Spleen (tissue), 11 donors: ENCODE measurements around the gene PTPN2. TPM values are rescaled to one million over a fixed set of nuclear protein-coding genes. Genes with fewer than 3 reads are reported as not detected.

Source experiments
- DNase-seq: peaks from one replicate; pipeline ENCODE4 v3.0.0-alpha.2; 2020
- H3K27ac ChIP-seq, 8 donors: fragments of 200-600 bp; sonication (generic) in 7 of 8; 1 replicate in 4 of 8; 2 replicates in 4 of 8; pipeline versions ENCODE4 v1.5.0 to v1.8.0; 2016 to 2021; ENCODE audit warnings: inconsistent platforms in 4 of 8, mild to moderate bottlenecking in 4 of 8, moderate library complexity in 1 of 8
- H3K27me3 ChIP-seq, 7 donors: fragments of 200-600 bp; sonication (generic) in 6 of 7; replicated peaks in 1 of 7; 1 replicate in 4 of 7; 2 replicates in 3 of 7; pipeline versions ENCODE4 v1.5.0 to v1.8.0; 2016 to 2021; ENCODE audit warnings: inconsistent platforms in 3 of 7, mild to moderate bottlenecking in 1 of 7
- H3K36me3 ChIP-seq, 6 donors: fragments of 200-600 bp; sonication (generic) in 5 of 6; 1 replicate in 4 of 6; 2 replicates in 2 of 6; pipeline versions ENCODE4 v1.5.0 to v1.8.0; 2016 to 2021; ENCODE audit warnings: inconsistent platforms in 2 of 6
- H3K4me1 ChIP-seq, 6 donors: fragments of 200-600 bp; sonication (generic) in 5 of 6; 1 replicate in 3 of 6; 2 replicates in 3 of 6; pipeline versions ENCODE4 v1.5.0 to v1.8.0; 2016 to 2021; ENCODE audit warnings: inconsistent platforms in 3 of 6
- H3K4me3 ChIP-seq, 8 donors: fragments of 200-600 bp; sonication (generic) in 7 of 8; 1 replicate in 4 of 8; 2 replicates in 4 of 8; pipeline versions ENCODE4 v1.5.0 to v1.8.0; 2016 to 2021; ENCODE audit warnings: inconsistent platforms in 4 of 8, mild to moderate bottlenecking in 4 of 8, moderate library complexity in 2 of 8
- H3K9me3 ChIP-seq, 8 donors: fragments of 200-600 bp; sonication (generic) in 7 of 8; 1 replicate in 4 of 8; 2 replicates in 4 of 8; pipeline versions ENCODE4 v1.5.0 to v1.8.0; 2016 to 2021; ENCODE audit warnings: inconsistent platforms in 4 of 8
- POLR2A ChIP-seq, 3 donors: fragments of 450-650 bp; IDR thresholded peaks; one replicate each; pipeline ENCODE4 v1.5.1; 2017; ENCODE audit warnings: antibody characterized with exemption in 3 of 3, mild to moderate bottlenecking in 1 of 3
- POLR2AphosphoS5 ChIP-seq, 3 donors: sonication (generic); formaldehyde crosslinking; IDR thresholded peaks; one replicate each; pipeline ENCODE4 v1.5.1; 2017; ENCODE audit warnings: antibody characterized with exemption in 3 of 3
- WGBS, 5 donors: extraction: QIAGEN DNeasy Blood & Tissue Kit in 3 of 5; methylation state at CpG; one replicate each; pipeline versions ENCODE4 v1.1.5 to v1.1.7; 2013 to 2018; 5-methylcytosine and 5-hydroxymethylcytosine counted together
- intact Hi-C: fragments of 100-400 bp; cut with DNase I; formaldehyde crosslinking; loops from one replicate; pipeline ENCODE4 v1.15.0; 2023; ENCODE audit warnings: low total_unique reads
- polyA plus RNA-seq, 3 donors: library from polyadenylated mRNA; stranded (reverse); fragments of 200-250 nt; gene quantifications; one replicate each; pipeline ENCODE4 v1.2.1, GENCODE V29; 2013
- total RNA-seq, 7 donors: library from RNA; depleted of rRNA in 3 of 7; stranded (reverse); fragments of >200 nt in 3 of 7; fragmentation: NEBNext Ultra II Directional in 4 of 7; extraction: Animal tissue kit (Norgen Biotek cat#: 25700) in 4 of 7; gene quantifications; one replicate each; pipeline versions ENCODE4 v1.1.0 to v1.2.1, GENCODE V29; 2016 to 2021
- TF ChIP-seq, protein P1 (sequence below), 11 experiments: fragments of 200-600 bp in 7 of 11; fragments of 450-650 bp in 4 of 11; sonication (generic) in 4 of 11; IDR thresholded peaks in 8 of 11; conservative IDR thresholded peaks in 3 of 11; 1 replicate in 7 of 11; 2 replicates in 4 of 11; pipeline versions ENCODE4 v1.4.0 to v1.8.0; 2016 to 2021; ENCODE audit warnings: antibody characterized with exemption in 11 of 11, inconsistent platforms in 4 of 11, mild to moderate bottlenecking in 1 of 11
- donor health status: healthy with polysubstance abuse.
- donor health status: DM: no; HTN: no; CAD: no; lungs with moderate emphysema.
- donor health status: DM: no; HTN: no; CAD: no.
- donor health status: Bipolar disorder and iron deficiency.
- donor health status: healthy.
- donor health status: DM: no; HTN: no; CAD: no.
- donor health status: DM: yes; HTN: yes; CAD: no.

PTPN2 gene
- total and polyA plus RNA-seq, 10 donors = 47.9 to 92.1 (median 63.3) TPM

DNA sequence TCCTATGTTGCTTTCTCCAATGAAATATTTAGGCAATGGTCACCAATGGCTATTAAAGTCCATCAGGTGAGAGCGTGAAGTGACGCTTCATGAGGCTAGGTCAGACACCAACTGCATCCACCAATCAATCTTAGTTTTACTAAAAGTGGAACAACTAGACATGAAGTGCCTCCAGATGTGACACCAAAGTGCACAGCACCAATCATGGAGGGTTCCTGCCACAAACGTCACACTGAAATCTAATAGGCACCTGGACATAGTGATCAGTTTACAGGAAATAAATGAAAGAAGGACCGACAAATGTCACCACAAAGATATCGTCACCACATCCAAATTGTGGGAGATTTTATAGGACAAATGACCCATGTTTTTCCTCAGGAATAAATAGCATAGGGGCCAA, 110.7 kb downstream of the PTPN2 start:
- Histone ChIP-seq H3K27me3 (no peaks in the 10 kb centered on the region), H3K4me1 (no peaks in the 10 kb centered on the region), H3K36me3 (no peaks in the 10 kb centered on the region), H3K4me3 (no peak overlapping the region), H3K27ac (no peak overlapping the region), H3K9me3 (peaks cover 0 to 3% (median 0%) of the 10 kb centered on the region in 8 donors)
- intact Hi-C loops = no loop called here
- TF ChIP-seq POLR2A (IDR thresholded peaks at IDR 0.05) (no peak), POLR2AphosphoS5 (IDR thresholded peaks at IDR 0.05) (no peak)
- TF ChIP-seq, protein P1, sequence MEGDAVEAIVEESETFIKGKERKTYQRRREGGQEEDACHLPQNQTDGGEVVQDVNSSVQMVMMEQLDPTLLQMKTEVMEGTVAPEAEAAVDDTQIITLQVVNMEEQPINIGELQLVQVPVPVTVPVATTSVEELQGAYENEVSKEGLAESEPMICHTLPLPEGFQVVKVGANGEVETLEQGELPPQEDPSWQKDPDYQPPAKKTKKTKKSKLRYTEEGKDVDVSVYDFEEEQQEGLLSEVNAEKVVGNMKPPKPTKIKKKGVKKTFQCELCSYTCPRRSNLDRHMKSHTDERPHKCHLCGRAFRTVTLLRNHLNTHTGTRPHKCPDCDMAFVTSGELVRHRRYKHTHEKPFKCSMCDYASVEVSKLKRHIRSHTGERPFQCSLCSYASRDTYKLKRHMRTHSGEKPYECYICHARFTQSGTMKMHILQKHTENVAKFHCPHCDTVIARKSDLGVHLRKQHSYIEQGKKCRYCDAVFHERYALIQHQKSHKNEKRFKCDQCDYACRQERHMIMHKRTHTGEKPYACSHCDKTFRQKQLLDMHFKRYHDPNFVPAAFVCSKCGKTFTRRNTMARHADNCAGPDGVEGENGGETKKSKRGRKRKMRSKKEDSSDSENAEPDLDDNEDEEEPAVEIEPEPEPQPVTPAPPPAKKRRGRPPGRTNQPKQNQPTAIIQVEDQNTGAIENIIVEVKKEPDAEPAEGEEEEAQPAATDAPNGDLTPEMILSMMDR (IDR thresholded peaks at IDR 0.05 in 8 of 11, conservative IDR thresholded peaks at IDR 0.05 in 3 of 11) = no peak
- DNase-seq = no peak
- WGBS, 5 donors = 80 to 91% (median 87%) methylated on average over 5 of the region's 5 CpGs

GRCh38 chr18:12772111-12772510, 111.9 kb downstream of the PTPN2 start:
- TF ChIP-seq POLR2A (IDR thresholded peaks at IDR 0.05) = no peak
- TF ChIP-seq, protein P1 (IDR thresholded peaks at IDR 0.05 in 8 of 11, conservative IDR thresholded peaks at IDR 0.05 in 3 of 11) = no peak
- no peak for TF ChIP-seq POLR2AphosphoS5 (IDR thresholded peaks at IDR 0.05)
- peaks cover 0 to 3% (median 0%) of the 10 kb centered on the region in 8 donors for H3K9me3 ChIP-seq

GRCh38 chr18:12770469-12771219, 113.4 kb downstream of the PTPN2 start:
- TF ChIP-seq, protein P1 (IDR thresholded peaks at IDR 0.05 in 8 of 11, conservative IDR thresholded peaks at IDR 0.05 in 3 of 11) = no peak
- TF ChIP-seq POLR2A (IDR thresholded peaks at IDR 0.05) (no peak), POLR2AphosphoS5 (IDR thresholded peaks at IDR 0.05) (no peak)
- Histone ChIP-seq H3K36me3 (no peaks in the 10 kb centered on the region), H3K27ac (no peak overlapping the region), H3K4me1 (no peaks in the 10 kb centered on the region), H3K27me3 (no peaks in the 10 kb centered on the region), H3K9me3 (no peaks in the 10 kb centered on the region), H3K4me3 (no peak overlapping the region)
- peak; percentile 13 for DNase-seq
- WGBS, 5 donors = 84 to 96% (median 92%) methylated on average over 15 of the region's 15 CpGs
- intact Hi-C loops = no loop called here

More at GRCh38 chr18:12772111-12772510, 111.9 kb downstream of the PTPN2 start:
- Histone ChIP-seq H3K27ac (no peak overlapping the region), H3K4me3 (no peak overlapping the region), H3K36me3 (no peaks in the 10 kb centered on the region), H3K4me1 (no peaks in the 10 kb centered on the region), H3K27me3 (no peaks in the 10 kb centered on the region)
- 73 to 79% (median 77%) methylated on average over 6 of the region's 6 CpGs for WGBS, 5 donors
- no peak for DNase-seq
- intact Hi-C loops = no loop called here

DNA sequence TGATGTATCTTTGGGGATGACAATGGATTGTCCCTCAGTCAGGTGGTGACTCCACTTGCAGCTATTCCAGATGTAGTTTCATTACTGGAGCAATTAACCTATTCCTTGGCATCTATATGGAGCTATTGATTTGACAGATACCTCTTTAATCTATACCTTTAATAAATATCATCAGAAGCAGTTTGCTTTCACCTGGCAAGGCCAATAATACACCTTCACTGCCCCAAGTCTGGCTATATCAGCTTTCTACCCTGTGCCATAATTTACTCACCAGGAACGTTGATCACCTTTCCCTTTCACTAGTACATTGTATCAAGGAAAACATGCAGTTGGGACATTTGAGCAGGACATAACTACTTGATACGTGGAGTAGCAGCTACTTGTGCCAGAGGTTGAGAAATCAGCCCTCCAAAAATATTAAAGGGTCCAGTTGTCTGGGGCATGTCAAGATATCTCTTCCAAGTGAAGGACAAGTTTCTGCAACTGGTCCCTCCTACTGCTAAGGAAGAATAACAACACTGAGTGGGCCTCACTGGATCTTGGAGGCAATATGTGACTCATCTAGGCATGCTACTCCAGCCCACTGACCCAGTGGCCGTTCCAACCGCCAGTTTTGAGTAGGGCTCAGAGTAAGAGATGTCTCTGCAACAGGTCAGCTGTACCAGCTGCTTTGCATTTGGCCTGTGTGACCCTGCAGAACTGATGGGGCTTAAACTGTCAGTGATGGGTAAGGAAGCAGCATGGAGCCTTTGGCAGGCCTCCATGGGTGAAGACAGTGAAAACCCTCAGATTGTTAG, 114.2 kb downstream of the PTPN2 start:
- no peak for DNase-seq
- TF ChIP-seq POLR2AphosphoS5 (IDR thresholded peaks at IDR 0.05) (no peak), POLR2A (IDR thresholded peaks at IDR 0.05) (no peak)
- TF ChIP-seq, protein P1 (IDR thresholded peaks at IDR 0.05 in 8 of 11, conservative IDR thresholded peaks at IDR 0.05 in 3 of 11) = no peak
- 82 to 92% (median 85%) methylated on average over 4 of the region's 4 CpGs for WGBS, 5 donors

More for the DNA sequence above, 114.2 kb downstream of the PTPN2 start:
- Histone ChIP-seq H3K4me3 (no peak overlapping the region), H3K27me3 (no peaks in the 10 kb centered on the region), H3K27ac (no peak overlapping the region), H3K36me3 (no peaks in the 10 kb centered on the region), H3K4me1 (no peaks in the 10 kb centered on the region), H3K9me3 (no peaks in the 10 kb centered on the region)
- intact Hi-C loops = no loop called here
